ELF-1 (cell line): ENCODE results near the gene OR5D18.
"Not testable (repeated sequence)": the region's sequence is repeated elsewhere in the genome, so short reads cannot be mapped to it uniquely, and the experiment has no call there.

ENCODE experiments used
- DNase-seq: peaks from one replicate; pipeline ENCODE4 v3.0.0-alpha.2; 2016; ENCODE audit warnings: low read depth, low spot score

OR5D18 gene

GRCh38 chr11:55819330-55819729 is at the start of gene OR5D18:
OR5D18 (plus strand) TSS chr11:55819630; CDS start chr11:55819630, 0 bp downstream.
- DNase-seq, result no peak

- no peak for DNase-seq
Measured at GRCh38 chr11:55773138-55773537, 46.3 kb upstream of the OR5D18 start, which contains the start of gene OR5D13. OR5D13 (plus strand) TSS chr11:55773438; CDS start chr11:55773438, 0 bp downstream.

- no peak for DNase-seq
Measured at GRCh38 chr11:55791606-55792005, 27.8 kb upstream of the OR5D18 start.

- DNase-seq, result no peak
Measured at GRCh38 chr11:55793321-55793720, 26.1 kb upstream of the OR5D18 start.

GRCh38 chr11:55795256-55795655 is 24.2 kb upstream of the OR5D18 start, which contains the start of gene OR5D14:
OR5D14 (plus strand) TSS chr11:55795556; CDS start chr11:55795556, 0 bp downstream.
- no peak for DNase-seq

GRCh38 chr11:55806248-55806647 is 13.2 kb upstream of the OR5D18 start:
- no peak for DNase-seq

GRCh38 chr11:55811067-55811466 is 8.4 kb upstream of the OR5D18 start, which contains the start of gene OR5L1:
OR5L1 (plus strand) TSS chr11:55811367; CDS start chr11:55811467, 100 bp downstream.
- DNase-seq, result no peak

GRCh38 chr11:55826919-55827318 is 7.5 kb downstream of the OR5D18 start, which contains the start of gene OR5L2:
OR5L2 (plus strand) TSS chr11:55827219; CDS start chr11:55827219, 0 bp downstream.
- no peak for DNase-seq

- DNase-seq, result no peak
Measured at GRCh38 chr11:55838452-55838851, 19.0 kb downstream of the OR5D18 start, which contains the start of gene OR5D16. OR5D16 (plus strand) TSS chr11:55838752; CDS start chr11:55838752, 0 bp downstream.

GRCh38 chr11:55847453-55847852 is 28.0 kb downstream of the OR5D18 start:
- no peak for DNase-seq

GRCh38 chr11:55849037-55849436 is 29.6 kb downstream of the OR5D18 start:
- DNase-seq, result no peak

- DNase-seq, result no peak
Measured at GRCh38 chr11:55852141-55852540, 32.7 kb downstream of the OR5D18 start.

GRCh38 chr11:55854704-55855103 is 35.3 kb downstream of the OR5D18 start:
- no peak for DNase-seq

- not testable (repeated sequence) for DNase-seq
Measured at GRCh38 chr11:55867354-55867753, 47.9 kb downstream of the OR5D18 start.
